GM18502 (cell line): ENCODE measurements around the gene SDK1.
"Not testable (repeated sequence)": the region's sequence is repeated elsewhere in the genome, so short reads cannot be mapped to it uniquely, and the experiment has no call there.

Experiments
- ATAC-seq: cut with Tn5 transposase; IDR thresholded peaks from one replicate; pipeline ENCODE4 v1.9.1; 2021; ENCODE audit warnings: mild to moderate bottlenecking; ENCODE audit not compliant: unreplicated experiment, poor library complexity

The SDK1 gene

GRCh38 chr7:3959364-3959763, 658.3 kb downstream of the SDK1 start:
- ATAC-seq, result no peak

- no peak for ATAC-seq
Measured at GRCh38 chr7:3960050-3960763, 659.2 kb downstream of the SDK1 start.

- ATAC-seq, result no peak
Measured at GRCh38 chr7:3960942-3961341, 659.9 kb downstream of the SDK1 start.

- ATAC-seq, result no peak
Measured at GRCh38 chr7:3961857-3962503, 660.9 kb downstream of the SDK1 start.

GRCh38 chr7:3963768-3964167, 662.7 kb downstream of the SDK1 start:
- not testable (repeated sequence) for ATAC-seq

GRCh38 chr7:3964980-3965606, 664.0 kb downstream of the SDK1 start:
- no peak for ATAC-seq

GRCh38 chr7:3965794-3966395, 664.8 kb downstream of the SDK1 start:
- ATAC-seq, result no peak

GRCh38 chr7:3968234-3968633, 667.2 kb downstream of the SDK1 start:
- ATAC-seq, result no peak

GRCh38 chr7:3969286-3969685, 668.2 kb downstream of the SDK1 start:
- ATAC-seq, result no peak

- no peak for ATAC-seq
Measured at GRCh38 chr7:3971323-3971722, 670.3 kb downstream of the SDK1 start.

GRCh38 chr7:3973264-3973663, 672.2 kb downstream of the SDK1 start:
- ATAC-seq, result no peak

- ATAC-seq, result no peak
Measured at GRCh38 chr7:3974329-3974728, 673.3 kb downstream of the SDK1 start.

- ATAC-seq, result no peak
Measured at GRCh38 chr7:3975371-3975770, 674.3 kb downstream of the SDK1 start.

GRCh38 chr7:3977391-3977790, 676.3 kb downstream of the SDK1 start:
- ATAC-seq, result no peak

- no peak for ATAC-seq
Measured at GRCh38 chr7:3978839-3979238, 677.8 kb downstream of the SDK1 start.

- ATAC-seq, result no peak
Measured at GRCh38 chr7:3979611-3980299, 678.7 kb downstream of the SDK1 start.

GRCh38 chr7:3980300-3980643, 679.2 kb downstream of the SDK1 start:
- ATAC-seq, result no peak

GRCh38 chr7:3981281-3981680, 680.2 kb downstream of the SDK1 start:
- ATAC-seq, result no peak

- ATAC-seq, result no peak
Measured at GRCh38 chr7:3984456-3984855, 683.4 kb downstream of the SDK1 start.

GRCh38 chr7:3986927-3987326, 685.9 kb downstream of the SDK1 start:
- no peak for ATAC-seq

GRCh38 chr7:3987426-3987927, 686.4 kb downstream of the SDK1 start:
- ATAC-seq, result no peak
